SK-N-SH (cell line): ENCODE measurements around the gene C19orf47. TPM values are rescaled to one million over a fixed set of nuclear protein-coding genes. Genes with fewer than 3 reads are reported as not detected.

Source experiments
- CTCF ChIA-PET: fragments of 300-600, 350-600 bp; formaldehyde crosslinking; extraction: SDS; loops from one replicate; lab custom pipeline; 2021; lab: Yijun Ruan, JAX
- POLR2A ChIA-PET: fragments of 350-600 bp; sonication (Branson Sonifier 250); formaldehyde crosslinking; extraction: SDS; loops from one replicate; lab custom pipeline; 2020; ENCODE audit warnings: antibody characterized with exemption, inconsistent platforms; lab: Yijun Ruan, JAX
- DNase-seq: peaks from one replicate; pipeline ENCODE4 v3.0.0; 2012
- H2AFZ ChIP-seq: fragments of 200-600 bp; sonication (generic); 2 replicates; pipeline ENCODE4 v1.8.1; 2016; ENCODE audit warnings: antibody characterized with exemption, mild to moderate bottlenecking, low read depth
- H3F3A ChIP-seq: fragments of 200-600 bp; sonication (generic); replicated peaks from 2 replicates; pipeline ENCODE3; 2016; ENCODE audit warnings: antibody characterized with exemption, mild to moderate bottlenecking; ENCODE audit not compliant: insufficient read depth
- H3K27ac ChIP-seq, 2 experiments: fragments of 200-500 bp in 1 of 2; fragments of 200-600 bp in 1 of 2; sonication (Bioruptor generic) in 1 of 2; sonication (generic), shearing (Covaris generic) in 1 of 2; 2 replicates each; pipeline versions ENCODE4 v1.5.1 to v1.6.1; 2014 to 2016; ENCODE audit warnings: low read depth in 2 of 2, inconsistent platforms in 1 of 2, low read length in 1 of 2, mild to moderate bottlenecking in 1 of 2, mixed read lengths in 1 of 2
- H3K27me3 ChIP-seq: fragments of 200-600 bp; sonication (generic), shearing (Covaris generic); 2 replicates; pipeline ENCODE4 v1.6.1; 2016; ENCODE audit warnings: mixed run types; ENCODE audit not compliant: insufficient read depth
- H3K36me3 ChIP-seq, 2 experiments: fragments of 200-500 bp in 1 of 2; fragments of 200-600 bp in 1 of 2; sonication (Bioruptor generic) in 1 of 2; sonication (generic) in 1 of 2; replicated peaks in 1 of 2; 2 replicates each; pipeline versions ENCODE3 to v1.5.1; 2014 to 2016; ENCODE audit warnings: low read length in 1 of 2, mild to moderate bottlenecking in 1 of 2; ENCODE audit not compliant: insufficient read depth in 2 of 2, control insufficient read depth in 1 of 2
- H3K4me1 ChIP-seq, 2 experiments: fragments of 200-500 bp in 1 of 2; fragments of 200-600 bp in 1 of 2; sonication (Bioruptor generic) in 1 of 2; sonication (generic), shearing (Covaris generic) in 1 of 2; 2 replicates each; pipeline versions ENCODE4 v1.5.1 to v1.6.1; 2014 to 2016; ENCODE audit warnings: low read depth in 1 of 2, low read length in 1 of 2, mixed run types in 1 of 2; ENCODE audit not compliant: insufficient read depth in 2 of 2, control insufficient read depth in 1 of 2
- H3K4me2 ChIP-seq: fragments of 200-600 bp; sonication (generic), shearing (Covaris generic); 2 replicates; pipeline ENCODE4 v1.6.1; 2017; ENCODE audit warnings: mixed run types
- H3K4me3 ChIP-seq, 2 experiments: fragments of 200-500 bp in 1 of 2; fragments of 200-600 bp in 1 of 2; sonication (Bioruptor generic) in 1 of 2; sonication (generic), shearing (Covaris generic) in 1 of 2; 2 replicates each; pipeline versions ENCODE4 v1.5.1 to v1.8.1; 2014 to 2016; ENCODE audit warnings: low read depth in 2 of 2, inconsistent platforms in 1 of 2, low read length in 1 of 2, mild to moderate bottlenecking in 1 of 2, mixed read lengths in 1 of 2, moderate library complexity in 1 of 2
- H3K79me2 ChIP-seq: fragments of 200-600 bp; sonication (generic); 2 replicates; pipeline ENCODE4 v1.8.1; 2017; ENCODE audit warnings: mild to moderate bottlenecking; ENCODE audit not compliant: insufficient read depth
- H3K9ac ChIP-seq: fragments of 200-600 bp; sonication (generic); 2 replicates; pipeline ENCODE4 v1.6.1; 2017; ENCODE audit warnings: mixed run types
- H3K9me2 ChIP-seq: fragments of 200-600 bp; sonication (generic); 2 replicates; pipeline ENCODE4 v1.6.1; 2017; ENCODE audit warnings: mixed run types
- H3K9me3 ChIP-seq: fragments of 200-600 bp; sonication (generic); 2 replicates; pipeline ENCODE4 v1.6.1; 2017; ENCODE audit warnings: mixed run types, mild to moderate bottlenecking, moderate library complexity
- H4K20me1 ChIP-seq: fragments of 200-600 bp; sonication (generic); 2 replicates; pipeline ENCODE4 v1.6.1; 2017; ENCODE audit warnings: mild to moderate bottlenecking, mixed run types; ENCODE audit not compliant: insufficient read depth
- ELF1 ChIP-seq: IDR thresholded peaks from 2 replicates; pipeline ENCODE4 v1.4.0; 2012
- EP300 ChIP-seq, 2 experiments: IDR thresholded peaks; 2 replicates each; pipeline versions ENCODE4 v1.4.0 to v1.6.1; 2012; ENCODE audit warnings: borderline replicate concordance in 1 of 2, low read depth in 1 of 2, low read length in 1 of 2
- FOXJ3 ChIP-seq: sonication (generic); formaldehyde crosslinking; IDR thresholded peaks from 2 replicates; pipeline ENCODE4 v1.5.1; 2020; ENCODE audit warnings: mild to moderate bottlenecking, missing genetic modification reagents
- FOXM1 ChIP-seq: IDR thresholded peaks from 2 replicates; pipeline ENCODE4 v1.4.0; 2012; ENCODE audit warnings: low read depth, mild to moderate bottlenecking
- GABPA ChIP-seq: IDR thresholded peaks from 2 replicates; pipeline ENCODE4 v1.4.0; 2012; ENCODE audit warnings: low read depth, mild to moderate bottlenecking
- GATA2 ChIP-seq: sonication (generic); formaldehyde crosslinking; IDR thresholded peaks from 2 replicates; pipeline ENCODE4 v1.5.0; 2020; ENCODE audit warnings: mild to moderate bottlenecking, missing genetic modification reagents
- MXI1 ChIP-seq: IDR thresholded peaks from 2 replicates; pipeline ENCODE4 v1.6.1; 2012; ENCODE audit warnings: mild to moderate bottlenecking, low read depth, low read length, improper control_type of control experiment
- NRF1 ChIP-seq: IDR thresholded peaks from 2 replicates; pipeline ENCODE4 v1.6.1; 2012; ENCODE audit warnings: low read depth, mild to moderate bottlenecking, low read length
- RFX5 ChIP-seq: IDR thresholded peaks from 2 replicates; pipeline ENCODE4 v1.6.1; 2012; ENCODE audit warnings: mild to moderate bottlenecking, improper control_type of control experiment, low read length
- RXRA ChIP-seq: IDR thresholded peaks from 2 replicates; pipeline ENCODE4 v1.4.0; 2012; ENCODE audit warnings: low read depth, mild to moderate bottlenecking, borderline replicate concordance
- SIN3A ChIP-seq: IDR thresholded peaks from 2 replicates; pipeline ENCODE4 v1.6.1; 2012; ENCODE audit warnings: low read depth, mild to moderate bottlenecking, low read length, moderate library complexity, borderline replicate concordance
- SMC3 ChIP-seq: IDR thresholded peaks from 2 replicates; pipeline ENCODE4 v1.6.1; 2012; ENCODE audit warnings: low read depth, low read length, improper control_type of control experiment
- TAF1 ChIP-seq: IDR thresholded peaks from 2 replicates; pipeline ENCODE4 v1.6.1; 2012; ENCODE audit warnings: low read depth, mild to moderate bottlenecking, low read length, moderate library complexity, borderline replicate concordance
- TEAD4 ChIP-seq: IDR thresholded peaks from 2 replicates; pipeline ENCODE4 v1.4.0; 2012; ENCODE audit warnings: mild to moderate bottlenecking, borderline replicate concordance; ENCODE audit not compliant: insufficient read depth
- WGBS: methylation state at CpG from one replicate; pipeline ENCODE4 v1.1.6; 2017; ENCODE audit warnings: low lambda C conversion rate; 5-methylcytosine and 5-hydroxymethylcytosine counted together
- polyA plus RNA-seq, 3 experiments: library from polyadenylated mRNA; depleted of rRNA; stranded (reverse); fragments of >200 nt; gene quantifications; 2 replicates each; pipeline ENCODE4 v1.2.3, GENCODE V29; 2012
- TF ChIP-seq, protein P1 (sequence below): fragments of 150-350 bp; IDR thresholded peaks from 2 replicates; pipeline ENCODE4 v1.6.1; 2017; ENCODE audit warnings: antibody characterized with exemption, low read length, low read depth, borderline replicate concordance
- TF ChIP-seq, protein P2 (sequence below): IDR thresholded peaks from 2 replicates; pipeline ENCODE4 v1.4.0; 2012; ENCODE audit warnings: low read depth, borderline replicate concordance
- TF ChIP-seq, protein P3 (sequence below): IDR thresholded peaks from 2 replicates; pipeline ENCODE4 v1.4.0; 2012; ENCODE audit warnings: low read depth, borderline replicate concordance
- TF ChIP-seq, protein P4 (sequence below): fragments of 150-350 bp; IDR thresholded peaks from 2 replicates; pipeline ENCODE4 v1.6.1; 2016; ENCODE audit warnings: mild to moderate bottlenecking, low read depth, low read length
- TF ChIP-seq, protein P5 (sequence below): IDR thresholded peaks from 2 replicates; pipeline ENCODE4 v1.6.1; 2012; ENCODE audit warnings: mild to moderate bottlenecking, low read depth, low read length, moderate library complexity
- TF ChIP-seq, protein P6 (sequence below): IDR thresholded peaks from 2 replicates; pipeline ENCODE4 v1.4.0; 2012; ENCODE audit warnings: low read depth

Gene C19orf47
- polyA plus RNA-seq, 1 of the 3 experiments (the other 2 are of a cell fraction), result 17.2 TPM

DNA sequence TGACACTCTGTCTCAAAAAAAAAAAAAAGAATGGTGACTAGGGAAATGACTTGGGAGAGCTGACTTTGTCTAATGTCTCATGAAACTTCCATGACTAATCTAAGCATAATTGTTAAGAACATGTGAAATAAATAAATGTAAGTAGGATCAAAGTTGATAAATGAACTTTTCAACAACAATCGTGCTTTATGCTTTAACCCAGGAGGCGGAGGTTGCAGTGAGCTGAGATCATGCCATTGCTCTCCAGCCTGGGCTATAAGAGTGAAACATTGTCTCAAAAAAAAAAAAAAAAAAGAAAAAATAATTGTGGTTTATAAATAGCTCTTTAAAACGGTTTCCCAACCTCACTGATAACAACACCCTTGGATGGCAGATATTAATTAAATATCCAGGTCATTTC, 50.2 kb downstream of the C19orf47 start:
- WGBS, result 68% methylated on average over 3 of the region's 3 CpGs
- Histone ChIP-seq H3K4me2 (no peak overlapping the region), H3K9me2 (no peaks in the 10 kb centered on the region), H3K27ac (no peak overlapping the region), H4K20me1 (no peaks in the 10 kb centered on the region), H3K27me3 (no peaks in the 10 kb centered on the region), H3K4me3 (no peak overlapping the region), H3K36me3 (no peaks in the 10 kb centered on the region), H3K79me2 (no peaks in the 10 kb centered on the region), H3K9me3 (no peaks in the 10 kb centered on the region), H3F3A (peaks cover 5% of the 10 kb centered on the region), H2AFZ (no peak overlapping the region), H3K4me1 (0 out of 4 replicates have a peak, but pooled peaks cover 0 to 8% of the 10 kb centered on the region in 2 experiments), H3K9ac (no peak overlapping the region)
- TF ChIP-seq SIN3A (no peak), GABPA (no peak), GATA2 (CRISPR knock-in tag) (no peak), SMC3 (no peak), FOXJ3 (CRISPR knock-in tag) (no peak), RXRA (no peak), ELF1 (no peak), NRF1 (no peak), FOXM1 (no peak), TAF1 (no peak), TEAD4 (no peak), MXI1 (no peak), EP300 (IDR thresholded peaks at IDR 0.05; ENCODE audit: borderline replicate concordance in 1 of 2, low read depth in 1 of 2, low read length in 1 of 2) (no peak), RFX5 (no peak)
- TF ChIP-seq, protein P1, sequence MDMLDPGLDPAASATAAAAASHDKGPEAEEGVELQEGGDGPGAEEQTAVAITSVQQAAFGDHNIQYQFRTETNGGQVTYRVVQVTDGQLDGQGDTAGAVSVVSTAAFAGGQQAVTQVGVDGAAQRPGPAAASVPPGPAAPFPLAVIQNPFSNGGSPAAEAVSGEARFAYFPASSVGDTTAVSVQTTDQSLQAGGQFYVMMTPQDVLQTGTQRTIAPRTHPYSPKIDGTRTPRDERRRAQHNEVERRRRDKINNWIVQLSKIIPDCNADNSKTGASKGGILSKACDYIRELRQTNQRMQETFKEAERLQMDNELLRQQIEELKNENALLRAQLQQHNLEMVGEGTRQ, result no peak
- TF ChIP-seq, protein P2, sequence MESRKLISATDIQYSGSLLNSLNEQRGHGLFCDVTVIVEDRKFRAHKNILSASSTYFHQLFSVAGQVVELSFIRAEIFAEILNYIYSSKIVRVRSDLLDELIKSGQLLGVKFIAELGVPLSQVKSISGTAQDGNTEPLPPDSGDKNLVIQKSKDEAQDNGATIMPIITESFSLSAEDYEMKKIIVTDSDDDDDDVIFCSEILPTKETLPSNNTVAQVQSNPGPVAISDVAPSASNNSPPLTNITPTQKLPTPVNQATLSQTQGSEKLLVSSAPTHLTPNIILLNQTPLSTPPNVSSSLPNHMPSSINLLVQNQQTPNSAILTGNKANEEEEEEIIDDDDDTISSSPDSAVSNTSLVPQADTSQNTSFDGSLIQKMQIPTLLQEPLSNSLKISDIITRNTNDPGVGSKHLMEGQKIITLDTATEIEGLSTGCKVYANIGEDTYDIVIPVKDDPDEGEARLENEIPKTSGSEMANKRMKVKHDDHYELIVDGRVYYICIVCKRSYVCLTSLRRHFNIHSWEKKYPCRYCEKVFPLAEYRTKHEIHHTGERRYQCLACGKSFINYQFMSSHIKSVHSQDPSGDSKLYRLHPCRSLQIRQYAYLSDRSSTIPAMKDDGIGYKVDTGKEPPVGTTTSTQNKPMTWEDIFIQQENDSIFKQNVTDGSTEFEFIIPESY, result no peak
- TF ChIP-seq, protein P3, sequence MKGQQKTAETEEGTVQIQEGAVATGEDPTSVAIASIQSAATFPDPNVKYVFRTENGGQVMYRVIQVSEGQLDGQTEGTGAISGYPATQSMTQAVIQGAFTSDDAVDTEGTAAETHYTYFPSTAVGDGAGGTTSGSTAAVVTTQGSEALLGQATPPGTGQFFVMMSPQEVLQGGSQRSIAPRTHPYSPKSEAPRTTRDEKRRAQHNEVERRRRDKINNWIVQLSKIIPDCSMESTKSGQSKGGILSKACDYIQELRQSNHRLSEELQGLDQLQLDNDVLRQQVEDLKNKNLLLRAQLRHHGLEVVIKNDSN, result no peak
- TF ChIP-seq, protein P4, sequence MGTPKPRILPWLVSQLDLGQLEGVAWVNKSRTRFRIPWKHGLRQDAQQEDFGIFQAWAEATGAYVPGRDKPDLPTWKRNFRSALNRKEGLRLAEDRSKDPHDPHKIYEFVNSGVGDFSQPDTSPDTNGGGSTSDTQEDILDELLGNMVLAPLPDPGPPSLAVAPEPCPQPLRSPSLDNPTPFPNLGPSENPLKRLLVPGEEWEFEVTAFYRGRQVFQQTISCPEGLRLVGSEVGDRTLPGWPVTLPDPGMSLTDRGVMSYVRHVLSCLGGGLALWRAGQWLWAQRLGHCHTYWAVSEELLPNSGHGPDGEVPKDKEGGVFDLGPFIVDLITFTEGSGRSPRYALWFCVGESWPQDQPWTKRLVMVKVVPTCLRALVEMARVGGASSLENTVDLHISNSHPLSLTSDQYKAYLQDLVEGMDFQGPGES, result no peak
- TF ChIP-seq, protein P5, sequence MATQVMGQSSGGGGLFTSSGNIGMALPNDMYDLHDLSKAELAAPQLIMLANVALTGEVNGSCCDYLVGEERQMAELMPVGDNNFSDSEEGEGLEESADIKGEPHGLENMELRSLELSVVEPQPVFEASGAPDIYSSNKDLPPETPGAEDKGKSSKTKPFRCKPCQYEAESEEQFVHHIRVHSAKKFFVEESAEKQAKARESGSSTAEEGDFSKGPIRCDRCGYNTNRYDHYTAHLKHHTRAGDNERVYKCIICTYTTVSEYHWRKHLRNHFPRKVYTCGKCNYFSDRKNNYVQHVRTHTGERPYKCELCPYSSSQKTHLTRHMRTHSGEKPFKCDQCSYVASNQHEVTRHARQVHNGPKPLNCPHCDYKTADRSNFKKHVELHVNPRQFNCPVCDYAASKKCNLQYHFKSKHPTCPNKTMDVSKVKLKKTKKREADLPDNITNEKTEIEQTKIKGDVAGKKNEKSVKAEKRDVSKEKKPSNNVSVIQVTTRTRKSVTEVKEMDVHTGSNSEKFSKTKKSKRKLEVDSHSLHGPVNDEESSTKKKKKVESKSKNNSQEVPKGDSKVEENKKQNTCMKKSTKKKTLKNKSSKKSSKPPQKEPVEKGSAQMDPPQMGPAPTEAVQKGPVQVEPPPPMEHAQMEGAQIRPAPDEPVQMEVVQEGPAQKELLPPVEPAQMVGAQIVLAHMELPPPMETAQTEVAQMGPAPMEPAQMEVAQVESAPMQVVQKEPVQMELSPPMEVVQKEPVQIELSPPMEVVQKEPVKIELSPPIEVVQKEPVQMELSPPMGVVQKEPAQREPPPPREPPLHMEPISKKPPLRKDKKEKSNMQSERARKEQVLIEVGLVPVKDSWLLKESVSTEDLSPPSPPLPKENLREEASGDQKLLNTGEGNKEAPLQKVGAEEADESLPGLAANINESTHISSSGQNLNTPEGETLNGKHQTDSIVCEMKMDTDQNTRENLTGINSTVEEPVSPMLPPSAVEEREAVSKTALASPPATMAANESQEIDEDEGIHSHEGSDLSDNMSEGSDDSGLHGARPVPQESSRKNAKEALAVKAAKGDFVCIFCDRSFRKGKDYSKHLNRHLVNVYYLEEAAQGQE, result no peak
- TF ChIP-seq, protein P6, sequence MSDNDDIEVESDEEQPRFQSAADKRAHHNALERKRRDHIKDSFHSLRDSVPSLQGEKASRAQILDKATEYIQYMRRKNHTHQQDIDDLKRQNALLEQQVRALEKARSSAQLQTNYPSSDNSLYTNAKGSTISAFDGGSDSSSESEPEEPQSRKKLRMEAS, result no peak
- CTCF ChIA-PET, result interaction anchor here (0.7 to 2.0 kb wide), 2 partner anchors 7 to 286 kb away, joined by 3 to 8 read pairs; no protein-coding TSS in a partner anchor
- POLR2A ChIA-PET, result no interaction called here
- DNase-seq, result no peak
